Heart left ventricle (tissue), 13 donors: ENCODE data around the gene MYL6.

Experiments used
- POLR2A ChIP-seq, 2 donors: fragments of 450-650 bp; IDR thresholded peaks; one replicate each; pipeline ENCODE4 v1.6.1; 2017; ENCODE audit warnings: antibody characterized with exemption in 2 of 2, mild to moderate bottlenecking in 2 of 2, moderate library complexity in 2 of 2
- TF ChIP-seq, protein P1 (sequence below), 12 donors: fragments of 200-600 bp; sonication (generic) in 4 of 12; IDR thresholded peaks; one replicate each; pipeline versions ENCODE4 v1.5.0 to v1.8.0; 2018 to 2022; ENCODE audit warnings: antibody characterized with exemption in 12 of 12, mild to moderate bottlenecking in 5 of 12
- donor health status: ischemic (EF 13 %, LVEDD 7.1; RV severe dilation, severe dysfunction).
- donor health status: DM: no; HTN: yes; CAD: no.
- donor health status: DM: no; HTN: no; CAD: no.
- donor health status: ischemic (EF 25% LVEDD 6.9; RV normal size, moderate dysfunction).
- donor health status: ischemic (EF 25% LVEDD 5.7; RV mildly dilated, moderate dysfunction).
- donor health status: ischemic (EF 35%, LVEDD 5.7; RV mildly dilated, moderate dysfunction).
- donor health status: nonischemic (EF 11% LVEDD 7.7; RV severe dilation, severe dysfunction).
- donor health status: DM: yes; HTN: yes; CAD: no.
- donor health status: PGD.
- donor health status: ischemic (EF 29% LVEDD 5.4; RV normal size, mild dysfunction).
- donor health status: nonischemic (EF 23%, LVEDD 6.1; RV moderate dilation, normal function).

DNA sequence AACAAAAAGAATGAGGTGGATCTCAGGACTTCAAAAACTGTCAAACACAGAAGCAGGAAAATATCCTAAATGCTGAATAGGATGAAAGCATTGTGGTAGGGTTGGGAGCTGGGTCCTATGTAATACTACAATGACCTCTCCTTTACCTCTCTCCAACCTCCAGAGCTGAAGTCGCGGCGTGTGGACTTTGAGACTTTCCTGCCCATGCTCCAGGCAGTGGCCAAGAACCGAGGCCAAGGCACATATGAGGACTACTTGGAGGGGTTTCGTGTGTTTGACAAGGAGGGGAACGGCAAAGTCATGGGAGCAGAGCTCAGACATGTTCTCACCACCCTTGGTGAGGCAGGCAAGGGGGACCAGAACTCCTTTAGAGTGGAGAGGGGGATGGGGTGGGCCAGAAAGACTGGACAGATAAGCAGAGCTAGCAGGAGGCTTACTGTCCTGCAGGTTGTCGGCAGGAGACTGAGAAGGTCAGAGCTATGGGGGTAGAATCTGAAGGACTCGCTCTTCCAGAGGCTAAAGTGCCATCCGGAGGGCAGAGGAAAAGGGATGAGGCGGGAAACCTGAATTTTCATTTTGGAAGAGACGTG, 2.8 kb upstream of the MYL6 start:
- TF ChIP-seq, protein P1, sequence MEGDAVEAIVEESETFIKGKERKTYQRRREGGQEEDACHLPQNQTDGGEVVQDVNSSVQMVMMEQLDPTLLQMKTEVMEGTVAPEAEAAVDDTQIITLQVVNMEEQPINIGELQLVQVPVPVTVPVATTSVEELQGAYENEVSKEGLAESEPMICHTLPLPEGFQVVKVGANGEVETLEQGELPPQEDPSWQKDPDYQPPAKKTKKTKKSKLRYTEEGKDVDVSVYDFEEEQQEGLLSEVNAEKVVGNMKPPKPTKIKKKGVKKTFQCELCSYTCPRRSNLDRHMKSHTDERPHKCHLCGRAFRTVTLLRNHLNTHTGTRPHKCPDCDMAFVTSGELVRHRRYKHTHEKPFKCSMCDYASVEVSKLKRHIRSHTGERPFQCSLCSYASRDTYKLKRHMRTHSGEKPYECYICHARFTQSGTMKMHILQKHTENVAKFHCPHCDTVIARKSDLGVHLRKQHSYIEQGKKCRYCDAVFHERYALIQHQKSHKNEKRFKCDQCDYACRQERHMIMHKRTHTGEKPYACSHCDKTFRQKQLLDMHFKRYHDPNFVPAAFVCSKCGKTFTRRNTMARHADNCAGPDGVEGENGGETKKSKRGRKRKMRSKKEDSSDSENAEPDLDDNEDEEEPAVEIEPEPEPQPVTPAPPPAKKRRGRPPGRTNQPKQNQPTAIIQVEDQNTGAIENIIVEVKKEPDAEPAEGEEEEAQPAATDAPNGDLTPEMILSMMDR (IDR thresholded peaks at IDR 0.05), result no peak
- TF ChIP-seq POLR2A (IDR thresholded peaks at IDR 0.05), result no peak
